Common myeloid progenitor, CD34-positive (primary cell): Measurements from ENCODE around the gene ACTN1.

Source experiments
- CTCF ChIA-PET: fragments of 350-600 bp; sonication (Branson Sonifier 250); formaldehyde crosslinking; loops from one replicate; lab custom pipeline; 2021; ENCODE audit warnings: antibody characterized with exemption; lab: Charles Lee
- POLR2A ChIA-PET: fragments of 350-600 bp; sonication (Branson Sonifier 250); formaldehyde crosslinking; loops from one replicate; lab custom pipeline; 2021; ENCODE audit warnings: antibody characterized with exemption; lab: Charles Lee
- DNase-seq, 3 donors: peaks; one replicate each; pipeline versions ENCODE4 v3.0.0 to v3.0.0-alpha.2; 2013
- H3K27ac ChIP-seq, 2 experiments: 1 replicate in 1 of 2; 2 replicates in 1 of 2; pipeline ENCODE4 v1.7.0; 2013; ENCODE audit warnings: inconsistent platforms in 2 of 2, low read length in 2 of 2, mild to moderate bottlenecking in 2 of 2, low read depth in 1 of 2, moderate library complexity in 1 of 2; ENCODE audit not compliant: severe bottlenecking in 2 of 2, insufficient read depth in 1 of 2, poor library complexity in 1 of 2
- H3K27me3 ChIP-seq, 5 experiments: replicated peaks in 2 of 5; 1 replicate in 3 of 5; 2 replicates in 2 of 5; pipeline versions ENCODE4 v1.6.1 to v1.7.0; 2013; ENCODE audit warnings: low read length in 4 of 5, mild to moderate bottlenecking in 2 of 5, moderate library complexity in 2 of 5, inconsistent platforms in 1 of 5; ENCODE audit not compliant: insufficient read depth in 5 of 5, control insufficient read depth in 4 of 5
- H3K36me3 ChIP-seq, 4 experiments: 1 replicate in 2 of 4; 2 replicates in 2 of 4; pipeline versions ENCODE4 v1.6.1 to v1.7.0; 2013; ENCODE audit warnings: low read length in 3 of 4, control low read depth in 1 of 4, mild to moderate bottlenecking in 1 of 4; ENCODE audit not compliant: control insufficient read depth in 4 of 4, insufficient read depth in 4 of 4
- H3K4me1 ChIP-seq, 4 experiments: 1 replicate in 3 of 4; 2 replicates in 1 of 4; pipeline versions ENCODE4 v1.6.1 to v1.7.1; 2013; ENCODE audit warnings: low read length in 3 of 4, mild to moderate bottlenecking in 3 of 4, control low read depth in 1 of 4, inconsistent platforms in 1 of 4, moderate library complexity in 1 of 4; ENCODE audit not compliant: control insufficient read depth in 4 of 4, insufficient read depth in 4 of 4; ENCODE audit errors: control extremely low read depth in 1 of 4
- H3K4me3 ChIP-seq, 7 experiments: 1 replicate in 4 of 7; 2 replicates in 3 of 7; pipeline versions ENCODE4 v1.5.1 to v1.7.0; 2013; ENCODE audit warnings: mild to moderate bottlenecking in 7 of 7, low read length in 6 of 7, moderate library complexity in 6 of 7, inconsistent platforms in 2 of 7, low read depth in 2 of 7, control low read depth in 1 of 7; ENCODE audit not compliant: insufficient read depth in 4 of 7, control insufficient read depth in 1 of 7; ENCODE audit errors: extremely low read depth in 1 of 7
- H3K9me3 ChIP-seq, 5 experiments: 1 replicate in 4 of 5; 2 replicates in 1 of 5; pipeline versions ENCODE4 v1.6.1 to v1.7.1; 2013; ENCODE audit warnings: low read length in 4 of 5, mild to moderate bottlenecking in 2 of 5, inconsistent platforms in 1 of 5, low read depth in 1 of 5, moderate library complexity in 1 of 5; ENCODE audit not compliant: control insufficient read depth in 4 of 5, insufficient read depth in 2 of 5; ENCODE audit errors: control extremely low read depth in 1 of 5
- WGBS: methylation state at CpG from one replicate; pipeline ENCODE4 v1.1.5; 2013; ENCODE audit not compliant: insufficient coverage; 5-methylcytosine and 5-hydroxymethylcytosine counted together

ACTN1 gene

GRCh38 chr14:68949601-68949965 is 29.5 kb downstream of the ACTN1 start:
- WGBS: no CpG with 5 or more reads among the region's 2 CpGs
- Histone ChIP-seq H3K36me3 (peaks cover 0 to 6% (median 0%) of the 10 kb centered on the region in 4 experiments), H3K4me1 (peaks cover 3 to 78% (median 33%) of the 10 kb centered on the region in 4 experiments), H3K4me3 (no peak overlapping the region), H3K27me3 (no peaks in the 10 kb centered on the region), H3K27ac (no peak overlapping the region), H3K9me3 (no peaks in the 10 kb centered on the region)
- POLR2A ChIA-PET: no interaction called here
- DNase-seq: no peak
- CTCF ChIA-PET: interaction anchor here (3.7 kb wide), 1 partner anchor 7 kb away, joined by 15 read pairs; no protein-coding TSS in a partner anchor

- no peaks in the 10 kb centered on the region for H3K9me3 ChIP-seq
- no peak for DNase-seq
- H3K4me3 ChIP-seq: no peak overlapping the region
- POLR2A ChIA-PET: no interaction called here
- WGBS: 90% methylated on average over 9 of the region's 12 CpGs
- CTCF ChIA-PET: interaction anchor here (1.1 to 3.7 kb wide), 3 partner anchors 8 to 24 kb away, joined by 3 to 15 read pairs (median 4); no protein-coding TSS in a partner anchor
- peaks cover 0 to 9% (median 0%) of the 10 kb centered on the region in 4 experiments for H3K36me3 ChIP-seq
- H3K27ac ChIP-seq: no peak overlapping the region
- H3K4me1 ChIP-seq: peaks cover 3 to 83% (median 33%) of the 10 kb centered on the region in 4 experiments
- no peaks in the 10 kb centered on the region for H3K27me3 ChIP-seq
Observed at GRCh38 chr14:68948686-68949600, 30.2 kb downstream of the ACTN1 start.

GRCh38 chr14:68947802-68948201 is 31.3 kb downstream of the ACTN1 start:
- POLR2A ChIA-PET: no interaction called here
- 25% methylated on average over 1 of the region's 8 CpGs for WGBS
- peak in 2 of 3 donors; percentile 59 to 60 for DNase-seq
- Histone ChIP-seq H3K27ac (no peak overlapping the region), H3K27me3 (no peaks in the 10 kb centered on the region), H3K9me3 (no peaks in the 10 kb centered on the region), H3K4me1 (peaks cover 3 to 84% (median 33%) of the 10 kb centered on the region in 4 experiments), H3K36me3 (peaks cover 0 to 15% (median 0%) of the 10 kb centered on the region in 4 experiments), H3K4me3 (peak overlapping the region in 2 of 7 experiments; percentile 6 to 13)
- CTCF ChIA-PET: interaction anchor here (0.6 to 3.7 kb wide), 3 partner anchors 9 to 65 kb away, joined by 3 to 15 read pairs (median 4); no protein-coding TSS in a partner anchor

DNA sequence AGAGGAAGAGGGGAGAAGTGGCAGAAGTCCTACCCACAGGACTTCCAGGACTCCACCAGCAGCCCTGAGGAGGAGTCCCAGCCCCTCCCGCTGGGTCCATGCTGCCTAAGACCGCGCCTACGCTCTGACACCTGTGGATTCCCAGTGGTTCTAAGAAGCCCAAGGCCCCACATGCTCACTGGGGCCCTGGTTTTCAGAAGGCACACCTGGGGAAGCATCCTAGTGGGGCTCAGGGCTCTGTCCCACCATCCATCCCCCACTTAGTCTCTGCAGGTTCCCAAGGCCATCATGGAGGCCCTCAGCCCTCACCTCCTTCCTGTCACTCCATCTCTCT is 32.6 kb downstream of the ACTN1 start:
- Histone ChIP-seq H3K27ac (no peak overlapping the region), H3K36me3 (peaks cover 0 to 14% (median 0%) of the 10 kb centered on the region in 4 experiments), H3K27me3 (no peaks in the 10 kb centered on the region), H3K4me3 (no peak overlapping the region), H3K4me1 (peaks cover 3 to 84% (median 36%) of the 10 kb centered on the region in 4 experiments), H3K9me3 (no peaks in the 10 kb centered on the region)
- CTCF ChIA-PET: interaction anchor here (3.7 kb wide), 1 partner anchor 10 kb away, joined by 15 read pairs; no protein-coding TSS in a partner anchor
- POLR2A ChIA-PET: no interaction called here
- 100% methylated on average over 2 of the region's 4 CpGs for WGBS
- DNase-seq: no peak

DNA sequence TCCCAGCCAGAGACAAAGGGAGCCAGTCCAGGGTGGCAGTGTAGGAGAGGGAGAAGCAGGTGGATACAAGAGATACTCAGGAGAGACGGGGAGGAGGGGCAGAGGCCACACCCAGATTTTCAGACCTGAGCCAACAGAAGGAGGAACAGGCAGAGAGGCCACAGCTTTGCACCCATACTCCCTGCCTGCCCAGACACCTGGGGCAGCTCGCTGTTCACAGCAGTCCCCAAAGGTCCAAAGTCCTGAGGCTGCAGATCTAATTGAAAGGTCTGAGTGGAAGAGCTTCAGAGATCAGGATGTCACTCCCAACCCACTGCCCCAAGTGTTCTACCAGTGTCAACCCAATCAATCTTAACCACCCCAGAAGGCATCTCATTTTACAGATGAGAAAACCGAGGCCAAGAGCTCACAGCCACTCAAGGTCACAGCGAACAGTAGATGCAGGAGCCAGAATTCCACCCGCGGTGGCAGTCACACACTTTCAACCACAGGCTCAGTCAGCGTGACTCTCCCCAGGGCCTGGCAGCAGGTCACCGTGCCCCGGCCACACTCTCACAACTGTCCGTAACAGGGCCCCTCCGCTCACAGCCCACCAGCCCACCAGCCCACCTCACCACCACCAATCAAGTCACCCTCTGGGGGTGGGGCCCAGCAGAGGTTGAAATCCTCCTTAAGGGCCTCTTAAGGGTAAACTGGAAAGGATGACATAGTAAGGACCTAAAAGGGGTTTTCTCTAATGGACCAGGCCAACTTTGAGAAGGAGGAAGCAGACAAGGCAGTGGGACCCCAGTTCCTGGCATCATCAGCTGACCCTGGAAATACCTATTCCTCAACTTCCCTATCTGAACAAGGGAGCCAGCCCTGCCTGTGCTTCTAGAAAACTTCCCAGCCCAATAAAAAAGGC is 33.3 kb downstream of the ACTN1 start:
- no peak for DNase-seq
- no peaks in the 10 kb centered on the region for H3K9me3 ChIP-seq
- POLR2A ChIA-PET: interaction anchor here (0.6 kb wide), 1 partner anchor 826 kb away, joined by 3 read pairs; no protein-coding TSS in a partner anchor
- CTCF ChIA-PET: interaction anchor here (1.1 to 3.7 kb wide), 3 partner anchors 11 to 162 kb away, joined by 3 to 15 read pairs (median 4); no protein-coding TSS in a partner anchor
- peaks cover 3 to 78% (median 30%) of the 10 kb centered on the region in 4 experiments for H3K4me1 ChIP-seq
- H3K27ac ChIP-seq: no peak overlapping the region
- no peak overlapping the region for H3K4me3 ChIP-seq
- 89% methylated on average over 9 of the region's 11 CpGs for WGBS
- peaks cover 0 to 14% (median 0%) of the 10 kb centered on the region in 4 experiments for H3K36me3 ChIP-seq
- no peaks in the 10 kb centered on the region for H3K27me3 ChIP-seq

DNA sequence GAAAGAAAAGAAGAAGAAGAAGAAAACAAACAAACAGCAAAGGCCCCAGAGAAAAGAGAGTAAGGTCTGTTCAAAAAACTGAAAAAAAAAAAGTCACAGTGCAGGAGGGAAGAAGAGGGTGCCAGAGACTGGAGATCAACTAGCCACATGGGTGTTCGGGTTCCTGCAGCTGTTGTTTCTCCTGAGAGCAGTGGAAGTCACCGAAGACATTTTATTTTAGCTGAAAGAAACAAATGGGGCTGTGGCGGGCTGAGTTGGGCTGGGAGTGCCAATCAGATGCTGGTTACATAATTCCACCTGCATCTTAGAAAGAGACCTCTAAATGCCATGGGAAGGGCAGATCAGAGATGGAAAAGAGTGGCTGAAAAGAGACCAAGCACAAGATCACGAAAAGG is 33.9 kb downstream of the ACTN1 start:
- peak in 2 of 3 donors; percentile 37 to 55 for DNase-seq
- ChIA-PET POLR2A (interaction anchor here (0.6 kb wide), 1 partner anchor 827 kb away, joined by 3 read pairs; no protein-coding TSS in a partner anchor), CTCF (interaction anchor here (1.1 to 1.5 kb wide), 3 partner anchors 11 to 163 kb away, joined by 3 to 4 read pairs (median 3); no protein-coding TSS in a partner anchor)
- Histone ChIP-seq H3K4me3 (no peak overlapping the region), H3K36me3 (peaks cover 0 to 14% (median 0%) of the 10 kb centered on the region in 4 experiments), H3K27ac (no peak overlapping the region), H3K4me1 (peaks cover 3 to 74% (median 30%) of the 10 kb centered on the region in 4 experiments), H3K27me3 (no peaks in the 10 kb centered on the region), H3K9me3 (no peaks in the 10 kb centered on the region)
- 34% methylated on average over 4 of the region's 4 CpGs for WGBS
